Stimulated activated naive CD4-positive, alpha-beta T cell treated with Interleukin-2 at 50 U/mL for 16 hours (primary cell): ENCODE measurements around the gene GLB1L2.

Source experiments
- DNase-seq: peaks from one replicate; lab custom pipeline; 2025; lab: John Stamatoyannopoulos, UW

The GLB1L2 gene

DNA sequence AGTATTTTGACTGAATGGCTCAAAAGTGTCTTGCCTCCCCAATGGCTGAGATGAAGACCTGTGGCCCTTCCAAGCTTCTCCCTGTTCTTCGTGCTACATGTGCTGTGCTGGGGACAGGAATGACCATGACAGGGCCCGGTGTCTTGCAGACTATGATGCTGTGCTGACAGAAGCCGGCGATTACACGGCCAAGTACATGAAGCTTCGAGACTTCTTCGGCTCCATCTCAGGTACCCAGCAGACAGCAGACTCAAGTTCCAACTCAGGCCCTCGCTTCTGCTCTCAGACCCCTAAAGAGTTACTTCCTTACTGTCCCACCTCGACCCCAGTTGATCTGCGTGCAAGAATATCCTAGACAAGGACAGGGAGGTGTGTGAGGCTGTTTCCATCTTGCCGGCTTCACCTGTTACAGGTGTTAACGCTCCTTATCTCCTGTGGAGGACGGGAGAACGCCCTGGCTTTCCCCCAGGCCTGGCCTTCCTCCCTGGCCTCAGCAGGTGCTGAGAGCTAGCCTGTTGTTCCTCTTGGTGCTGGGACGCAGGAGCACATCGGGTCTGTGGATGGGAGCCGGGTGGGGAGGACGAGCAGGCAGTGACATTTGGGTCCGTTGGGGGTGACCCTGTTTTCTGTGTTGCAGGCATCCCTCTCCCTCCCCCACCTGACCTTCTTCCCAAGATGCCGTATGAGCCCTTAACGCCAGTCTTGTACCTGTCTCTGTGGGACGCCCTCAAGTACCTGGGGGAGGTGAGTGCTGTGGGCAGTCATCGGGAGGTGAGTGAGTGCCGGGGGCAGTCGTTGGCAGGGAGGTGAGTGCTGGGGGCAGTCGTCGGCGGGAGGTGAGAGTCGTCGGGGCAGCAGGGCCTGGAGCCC lies 38.1 kb downstream of the GLB1L2 start:
- no peak for DNase-seq

GRCh38 chr11:134370526-134371435 lies 39.0 kb downstream of the GLB1L2 start:
- no peak for DNase-seq

DNA sequence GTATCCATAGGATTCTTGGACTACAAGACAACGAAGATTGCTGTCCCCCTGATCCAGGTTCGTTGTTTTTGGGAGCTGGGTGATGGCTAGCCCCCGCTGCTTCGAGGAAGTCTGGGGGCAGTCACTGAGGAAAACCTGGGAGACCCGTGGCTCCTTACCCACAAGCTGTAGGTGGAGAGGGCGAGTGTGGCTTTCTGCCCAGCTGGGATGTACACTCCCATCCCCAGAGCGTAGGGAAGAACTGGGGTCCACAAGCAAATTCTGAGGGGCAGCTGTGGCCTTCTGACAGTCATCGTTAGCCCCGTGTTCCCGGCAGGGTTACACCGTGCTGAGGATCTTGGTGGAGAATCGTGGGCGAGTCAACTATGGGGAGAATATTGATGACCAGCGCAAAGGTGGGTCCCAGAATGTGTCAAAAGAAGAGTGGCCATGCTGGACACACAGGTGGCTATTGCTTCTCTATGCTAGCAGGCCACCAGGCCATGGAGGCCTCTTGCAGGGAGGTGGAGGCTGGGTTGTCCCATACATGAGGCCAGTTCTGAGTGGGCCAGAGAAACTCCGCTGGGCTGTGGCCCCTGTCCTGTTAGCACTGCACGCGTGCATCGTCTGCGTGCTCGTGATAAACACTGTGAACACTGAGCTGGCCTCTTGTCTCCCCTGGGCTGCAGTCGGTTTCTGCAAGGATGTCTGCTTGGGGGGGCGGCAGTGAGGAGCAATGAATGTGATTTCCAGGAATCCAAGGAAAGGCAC lies 39.8 kb downstream of the GLB1L2 start:
- no peak for DNase-seq

- DNase-seq = no peak
These were observed 40.7 kb downstream of the GLB1L2 start for GRCh38 chr11:134372536-134372935.

- no peak for DNase-seq
These were observed 41.2 kb downstream of the GLB1L2 start for GRCh38 chr11:134372961-134373360.

DNA sequence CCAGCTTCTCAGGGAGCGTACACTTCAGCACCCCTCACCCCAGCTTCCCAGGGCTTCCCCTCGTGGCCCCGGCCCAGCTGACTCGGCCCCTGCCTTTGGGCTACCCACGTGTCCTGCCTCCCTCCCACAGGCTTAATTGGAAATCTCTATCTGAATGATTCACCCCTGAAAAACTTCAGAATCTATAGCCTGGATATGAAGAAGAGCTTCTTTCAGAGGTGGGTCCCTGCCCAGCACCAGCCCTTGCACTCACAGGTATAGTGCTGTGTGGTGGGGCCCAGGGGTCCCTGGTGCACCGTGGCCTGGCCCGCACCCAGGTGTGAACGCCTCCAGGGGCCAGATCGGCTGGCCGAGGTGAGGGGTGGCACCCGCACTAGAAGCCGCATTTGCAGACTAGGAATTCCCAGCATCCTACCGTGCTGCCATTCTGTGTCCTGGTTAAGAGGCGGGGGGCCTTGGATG lies 41.8 kb downstream of the GLB1L2 start:
- DNase-seq = no peak

- DNase-seq = no peak
These were observed 42.4 kb downstream of the GLB1L2 start for GRCh38 chr11:134374171-134374570.

- no peak for DNase-seq
These were observed 43.2 kb downstream of the GLB1L2 start for GRCh38 chr11:134374891-134375550.

- no peak for DNase-seq
These were observed 44.5 kb downstream of the GLB1L2 start for GRCh38 chr11:134376150-134376921.

GRCh38 chr11:134377876-134378275 lies 46.1 kb downstream of the GLB1L2 start:
- no peak for DNase-seq

DNA sequence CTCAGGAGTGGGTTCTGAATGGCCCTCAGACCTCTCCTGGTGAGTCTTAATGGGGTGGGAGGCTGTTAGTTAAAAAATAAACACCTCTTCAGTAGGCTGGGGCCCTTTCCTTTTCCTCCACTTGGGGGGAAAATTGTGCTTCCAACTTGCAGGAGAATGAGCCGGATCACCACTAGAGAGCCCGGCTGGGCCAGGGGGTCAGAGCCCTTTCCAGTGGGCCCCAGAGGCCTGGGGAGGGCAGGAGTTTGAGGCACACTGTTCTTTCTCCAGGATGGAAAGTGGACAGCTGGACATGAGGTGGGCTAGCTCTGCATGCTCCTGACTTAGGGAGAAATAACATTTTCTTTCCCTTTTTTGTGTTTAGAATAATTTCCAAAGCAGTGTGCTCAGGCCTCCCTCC lies 47.5 kb downstream of the GLB1L2 start:
- no peak for DNase-seq

DNA sequence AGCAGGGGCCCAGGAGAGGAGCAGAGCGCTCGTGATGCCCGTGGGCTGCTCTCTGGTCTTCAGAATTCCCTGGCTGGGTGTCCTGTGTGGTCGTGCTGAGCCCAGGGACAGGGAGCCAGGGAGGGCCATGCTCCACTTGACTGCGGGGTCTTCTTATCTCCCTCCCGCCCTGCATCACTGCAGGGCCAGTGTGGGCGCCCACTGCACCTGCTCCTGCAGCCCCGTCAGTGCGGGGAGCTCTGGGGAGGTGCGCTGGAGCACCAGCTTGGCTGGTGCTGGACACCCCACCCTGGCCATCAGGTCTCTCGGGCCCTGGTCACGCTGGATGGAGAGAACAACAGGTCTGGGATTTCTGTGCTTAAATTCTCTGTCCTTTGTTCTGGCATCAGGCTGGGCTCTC lies 48.4 kb downstream of the GLB1L2 start:
- no peak for DNase-seq

DNA sequence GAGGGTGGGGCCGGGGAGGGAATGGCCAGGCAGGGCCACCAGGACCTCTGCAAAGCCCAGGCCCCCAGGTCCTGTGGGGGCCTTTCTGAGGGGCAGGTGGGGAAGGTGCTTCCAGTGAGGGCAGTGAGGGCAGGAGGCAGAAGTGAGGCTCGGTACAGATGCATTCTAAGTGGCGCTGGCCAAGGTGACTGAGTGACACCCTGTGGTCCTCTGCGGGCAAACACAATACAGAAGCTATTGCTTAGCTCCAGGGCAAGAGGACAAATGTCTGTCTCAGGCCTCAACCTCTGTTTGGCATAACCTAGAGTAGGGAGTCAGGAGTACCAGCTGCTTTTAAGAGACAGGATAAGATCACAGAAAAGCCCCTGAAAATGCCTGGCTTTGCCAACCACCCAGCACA lies 49.0 kb downstream of the GLB1L2 start:
- no peak for DNase-seq

DNA sequence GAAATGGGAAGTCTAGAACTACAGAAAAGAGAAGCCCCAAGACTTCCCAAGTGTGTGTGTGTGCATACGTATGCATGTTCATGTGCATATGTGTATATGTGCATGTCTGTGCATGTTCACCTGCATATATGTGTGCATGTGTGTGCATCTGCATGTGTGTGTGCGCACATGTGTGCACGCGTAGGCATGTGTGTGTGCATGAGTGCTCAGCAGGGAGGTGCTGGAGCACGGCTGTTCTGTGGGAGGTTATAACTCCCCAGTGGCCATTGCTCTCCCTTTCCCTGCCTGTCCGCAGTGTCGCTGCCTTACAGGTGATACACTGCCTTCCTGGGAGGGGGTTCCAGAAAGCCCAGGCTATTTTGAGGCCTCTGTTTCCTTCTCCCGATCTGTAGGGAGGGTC lies 50.5 kb downstream of the GLB1L2 start:
- DNase-seq = no peak

- DNase-seq = no peak
These were observed 51.0 kb downstream of the GLB1L2 start for GRCh38 chr11:134382830-134383229.

DNA sequence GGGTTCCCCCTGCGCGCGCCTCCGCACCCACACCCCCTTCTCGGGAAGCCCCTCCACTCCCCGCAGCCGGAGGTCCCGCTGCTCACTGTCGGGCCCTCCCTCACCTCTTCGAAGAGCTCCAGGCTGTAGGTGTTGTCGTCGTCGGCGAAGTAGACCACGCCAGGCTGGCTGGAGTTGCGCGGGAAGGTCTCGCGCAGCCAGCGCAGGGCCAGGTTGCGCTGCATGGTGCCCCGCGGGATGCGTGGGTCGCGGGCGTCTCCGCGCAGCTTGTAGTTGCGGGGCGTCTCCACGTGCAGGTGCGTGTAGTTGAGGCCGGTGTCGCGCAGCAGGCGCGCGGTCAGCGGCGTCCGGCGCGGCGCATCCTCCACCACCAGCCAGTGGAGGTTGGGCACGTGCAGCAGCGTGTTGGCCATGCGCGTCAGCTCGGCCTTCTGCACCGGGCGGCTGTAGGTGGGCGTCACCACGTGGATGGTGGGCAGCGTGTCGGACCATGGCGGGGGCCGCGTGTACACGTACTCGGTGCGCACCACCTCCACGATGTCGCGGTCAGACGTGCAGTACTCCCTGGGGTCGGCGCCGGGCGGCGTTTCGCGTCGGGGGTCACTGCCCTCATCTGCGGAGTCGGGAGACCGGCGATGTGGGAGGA lies 51.9 kb downstream of the GLB1L2 start:
- DNase-seq = no peak

DNA sequence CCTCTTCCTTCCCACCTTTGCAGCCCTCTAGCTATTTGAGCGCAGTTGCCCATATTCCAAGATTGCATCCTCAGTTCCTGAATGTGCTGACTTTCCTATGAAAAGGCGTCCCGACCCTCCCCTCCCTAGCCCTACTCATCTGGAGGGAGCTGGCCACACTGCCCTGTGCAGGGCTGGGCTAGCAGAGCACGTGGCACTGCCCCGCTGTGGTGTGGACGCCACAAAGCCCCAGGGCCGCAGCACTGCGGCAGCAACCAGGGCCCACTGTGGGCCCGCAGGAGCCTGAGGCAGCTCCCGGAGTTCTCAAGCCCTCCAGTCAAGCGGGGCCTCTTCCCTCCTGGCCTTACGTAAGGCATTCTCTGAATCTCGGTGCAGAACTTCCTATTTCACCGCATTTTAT lies 52.6 kb downstream of the GLB1L2 start:
- no peak for DNase-seq

DNA sequence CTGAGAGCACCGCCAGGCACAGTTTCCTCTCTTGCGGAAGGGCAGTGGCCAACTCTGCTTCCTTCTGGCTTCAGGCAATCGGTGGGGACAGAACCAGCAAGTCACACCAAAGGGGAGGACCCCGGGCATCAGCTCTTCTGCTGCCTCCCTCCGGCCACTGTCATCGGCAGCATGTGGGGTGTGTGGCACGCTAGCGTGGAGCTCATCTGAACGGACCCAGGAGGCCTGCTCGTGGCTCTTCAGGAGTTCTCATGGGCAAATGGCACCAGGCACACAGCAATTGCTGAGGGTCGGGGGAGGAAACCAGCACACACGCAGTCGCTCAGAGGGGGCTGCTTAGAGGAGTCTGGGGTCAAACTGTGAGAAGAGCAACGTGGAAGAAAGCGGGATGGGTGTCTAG lies 53.4 kb downstream of the GLB1L2 start:
- no peak for DNase-seq

GRCh38 chr11:134385774-134386565 lies 54.2 kb downstream of the GLB1L2 start:
- DNase-seq = no peak

DNA sequence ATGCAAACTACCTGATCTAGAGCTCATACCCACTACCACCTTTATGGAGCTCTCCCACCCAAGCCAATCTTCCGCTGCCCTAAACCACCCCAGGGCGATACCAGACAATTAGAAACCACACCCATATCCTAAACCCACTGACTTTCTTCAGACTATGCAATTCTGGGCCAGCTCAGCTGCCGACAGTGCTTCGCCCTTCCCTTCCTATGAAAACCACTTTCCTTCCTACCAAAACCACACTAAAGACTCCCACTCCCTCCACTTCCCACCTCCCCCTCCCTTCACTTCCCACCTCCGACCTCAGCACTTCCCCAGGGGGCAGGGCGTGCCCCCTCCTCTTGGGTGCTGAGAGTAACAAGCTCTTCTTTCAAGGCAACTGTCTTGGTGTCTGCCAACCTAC lies 55.2 kb downstream of the GLB1L2 start:
- DNase-seq = no peak
